HepG2 (cell line): Measurements from ENCODE around the gene NCOA6. TPM values are rescaled to one million over a fixed set of nuclear protein-coding genes. Genes with fewer than 3 reads are reported as not detected.

Experiments
- ARNTL ChIP-seq: sonication (generic); formaldehyde crosslinking; IDR thresholded peaks from 2 replicates; pipeline ENCODE4 v1.4.0; 2020; ENCODE audit warnings: mild to moderate bottlenecking, missing genetic modification reagents
- HOXA3 ChIP-seq: sonication (generic); formaldehyde crosslinking; IDR thresholded peaks from 2 replicates; pipeline ENCODE4 v1.5.0; 2020; ENCODE audit warnings: missing genetic modification reagents
- NCOA2 ChIP-seq: sonication (generic); formaldehyde crosslinking; IDR thresholded peaks from 2 replicates; pipeline ENCODE4 v1.8.0; 2022; ENCODE audit warnings: inconsistent platforms
- SAP130 ChIP-seq: IDR thresholded peaks from 2 replicates; pipeline ENCODE4 v1.6.1; 2016; ENCODE audit warnings: low read depth
- ZMYM3 ChIP-seq: sonication (generic); formaldehyde crosslinking; IDR thresholded peaks from 2 replicates; pipeline ENCODE4 v1.5.1; 2020; ENCODE audit warnings: mild to moderate bottlenecking, missing genetic modification reagents
- ZNF543 ChIP-seq: sonication (generic); formaldehyde crosslinking; IDR thresholded peaks from 2 replicates; pipeline ENCODE4 v1.4.0; 2020; ENCODE audit warnings: mild to moderate bottlenecking, missing genetic modification reagents
- ZNF549 ChIP-seq: sonication (generic); formaldehyde crosslinking; IDR thresholded peaks from 2 replicates; pipeline ENCODE4 v1.5.0; 2020; ENCODE audit warnings: missing genetic modification reagents
- ZNF770 ChIP-seq: sonication (generic); formaldehyde crosslinking; IDR thresholded peaks from 2 replicates; pipeline ENCODE4 v1.5.0; 2020; ENCODE audit warnings: mild to moderate bottlenecking, missing genetic modification reagents
- ZNF792 ChIP-seq: IDR thresholded peaks from 2 replicates; pipeline ENCODE4 v1.6.1; 2016
- polyA plus RNA-seq, 8 experiments: library from polyadenylated mRNA; depleted of rRNA in 3 of 8; stranded (reverse) in 7 of 8; unstranded in 1 of 8; fragments of >200 nt; fragmentation: Illumina TruSeq in 4 of 8; extraction: Trizol in 4 of 8; gene quantifications; 2 replicates each; pipeline versions ENCODE4 v1.2.1 to v1.2.3, GENCODE V29; 2011 to 2016; ENCODE audit warnings: low read depth in 4 of 8, missing spikeins in 1 of 8, mixed read lengths in 1 of 8; ENCODE audit not compliant: insufficient read depth in 1 of 8
- total RNA-seq, 5 experiments: library from RNA; depleted of rRNA; stranded (reverse); fragments of >200 nt; fragmentation: Illumina TruSeq; extraction: Trizol; gene quantifications; 2 replicates each; pipeline ENCODE4 v1.2.3, GENCODE V29; 2016; ENCODE audit warnings: low read depth in 1 of 5
- TF ChIP-seq, protein P1 (sequence below): sonication (generic); formaldehyde crosslinking; IDR thresholded peaks from 2 replicates; pipeline ENCODE4 v1.4.0; 2020; ENCODE audit warnings: missing genetic modification reagents
- TF ChIP-seq, protein P2 (sequence below): fragments of 450-650 bp; IDR thresholded peaks from 2 replicates; pipeline ENCODE4 v1.6.1; 2017; ENCODE audit warnings: mild to moderate bottlenecking
- TF ChIP-seq, protein P3 (sequence below): sonication (generic); formaldehyde crosslinking; conservative IDR thresholded peaks from 2 replicates; pipeline ENCODE4 v1.4.0; 2020; ENCODE audit warnings: missing genetic modification reagents
- TF ChIP-seq, protein P4 (sequence below): sonication (generic); formaldehyde crosslinking; IDR thresholded peaks from 2 replicates; pipeline ENCODE4 v1.5.1; 2020; ENCODE audit warnings: missing genetic modification reagents, mild to moderate bottlenecking, borderline replicate concordance

Gene NCOA6
- total and polyA plus RNA-seq, 2 of the 13 experiments (the other 11 are each of a cell fraction or from before 2014, with no cell fraction given): 11.2 to 29.3 TPM

DNA sequence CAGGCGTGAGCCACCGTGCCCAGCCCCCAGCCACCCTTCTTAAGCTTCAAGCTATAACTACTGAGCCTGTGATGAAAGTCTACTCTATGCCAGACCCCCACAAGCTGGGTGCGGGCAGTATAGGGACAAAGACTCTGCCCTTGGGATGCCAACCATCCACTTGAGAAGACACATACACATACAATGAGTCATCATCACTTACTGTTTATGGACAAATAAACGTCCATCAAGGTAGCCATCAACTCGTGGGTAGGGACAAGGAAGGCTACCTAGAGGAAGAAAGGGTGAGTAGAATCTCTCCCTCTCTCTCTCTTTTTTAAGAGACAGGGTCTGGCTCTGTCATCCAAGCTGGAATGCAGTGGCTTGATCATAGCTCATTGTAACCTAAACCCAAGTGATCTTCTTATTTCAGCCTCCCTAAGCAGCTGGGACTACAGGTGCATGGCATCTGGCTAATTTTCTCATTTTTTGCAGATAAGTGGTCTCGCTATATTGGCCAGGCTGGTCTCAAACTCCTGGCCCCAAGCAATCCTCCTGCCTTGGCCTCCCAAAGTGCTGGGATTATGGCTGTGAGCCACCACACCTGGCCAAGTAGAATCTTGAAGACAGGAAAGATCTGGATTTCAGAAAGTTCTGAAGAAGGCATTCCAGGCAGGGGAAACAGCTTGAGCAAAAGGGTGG, 123.9 kb downstream of the NCOA6 start (continued):
- TF ChIP-seq, protein P1, sequence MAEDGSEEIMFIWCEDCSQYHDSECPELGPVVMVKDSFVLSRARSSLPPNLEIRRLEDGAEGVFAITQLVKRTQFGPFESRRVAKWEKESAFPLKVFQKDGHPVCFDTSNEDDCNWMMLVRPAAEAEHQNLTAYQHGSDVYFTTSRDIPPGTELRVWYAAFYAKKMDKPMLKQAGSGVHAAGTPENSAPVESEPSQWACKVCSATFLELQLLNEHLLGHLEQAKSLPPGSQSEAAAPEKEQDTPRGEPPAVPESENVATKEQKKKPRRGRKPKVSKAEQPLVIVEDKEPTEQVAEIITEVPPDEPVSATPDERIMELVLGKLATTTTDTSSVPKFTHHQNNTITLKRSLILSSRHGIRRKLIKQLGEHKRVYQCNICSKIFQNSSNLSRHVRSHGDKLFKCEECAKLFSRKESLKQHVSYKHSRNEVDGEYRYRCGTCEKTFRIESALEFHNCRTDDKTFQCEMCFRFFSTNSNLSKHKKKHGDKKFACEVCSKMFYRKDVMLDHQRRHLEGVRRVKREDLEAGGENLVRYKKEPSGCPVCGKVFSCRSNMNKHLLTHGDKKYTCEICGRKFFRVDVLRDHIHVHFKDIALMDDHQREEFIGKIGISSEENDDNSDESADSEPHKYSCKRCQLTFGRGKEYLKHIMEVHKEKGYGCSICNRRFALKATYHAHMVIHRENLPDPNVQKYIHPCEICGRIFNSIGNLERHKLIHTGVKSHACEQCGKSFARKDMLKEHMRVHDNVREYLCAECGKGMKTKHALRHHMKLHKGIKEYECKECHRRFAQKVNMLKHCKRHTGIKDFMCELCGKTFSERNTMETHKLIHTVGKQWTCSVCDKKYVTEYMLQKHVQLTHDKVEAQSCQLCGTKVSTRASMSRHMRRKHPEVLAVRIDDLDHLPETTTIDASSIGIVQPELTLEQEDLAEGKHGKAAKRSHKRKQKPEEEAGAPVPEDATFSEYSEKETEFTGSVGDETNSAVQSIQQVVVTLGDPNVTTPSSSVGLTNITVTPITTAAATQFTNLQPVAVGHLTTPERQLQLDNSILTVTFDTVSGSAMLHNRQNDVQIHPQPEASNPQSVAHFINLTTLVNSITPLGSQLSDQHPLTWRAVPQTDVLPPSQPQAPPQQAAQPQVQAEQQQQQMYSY (CRISPR knock-in tag): no peak
- TF ChIP-seq SAP130 (CRISPR knock-in tag) (0 out of 2 replicates have a peak, but pooled peaks have one; percentile 8), NCOA2 (no peak), ZNF543 (CRISPR knock-in tag) (no peak), ZNF549 (no peak), ZNF770 (peak; percentile 79), ZMYM3 (CRISPR knock-in tag) (no peak; the same call in 1 of the 2 replicates), ZNF792 (CRISPR knock-in tag) (0 out of 2 replicates have a peak, but pooled peaks have one; percentile 2), HOXA3 (CRISPR knock-in tag) (no peak), ARNTL (CRISPR knock-in tag) (no peak)
- TF ChIP-seq, protein P2, sequence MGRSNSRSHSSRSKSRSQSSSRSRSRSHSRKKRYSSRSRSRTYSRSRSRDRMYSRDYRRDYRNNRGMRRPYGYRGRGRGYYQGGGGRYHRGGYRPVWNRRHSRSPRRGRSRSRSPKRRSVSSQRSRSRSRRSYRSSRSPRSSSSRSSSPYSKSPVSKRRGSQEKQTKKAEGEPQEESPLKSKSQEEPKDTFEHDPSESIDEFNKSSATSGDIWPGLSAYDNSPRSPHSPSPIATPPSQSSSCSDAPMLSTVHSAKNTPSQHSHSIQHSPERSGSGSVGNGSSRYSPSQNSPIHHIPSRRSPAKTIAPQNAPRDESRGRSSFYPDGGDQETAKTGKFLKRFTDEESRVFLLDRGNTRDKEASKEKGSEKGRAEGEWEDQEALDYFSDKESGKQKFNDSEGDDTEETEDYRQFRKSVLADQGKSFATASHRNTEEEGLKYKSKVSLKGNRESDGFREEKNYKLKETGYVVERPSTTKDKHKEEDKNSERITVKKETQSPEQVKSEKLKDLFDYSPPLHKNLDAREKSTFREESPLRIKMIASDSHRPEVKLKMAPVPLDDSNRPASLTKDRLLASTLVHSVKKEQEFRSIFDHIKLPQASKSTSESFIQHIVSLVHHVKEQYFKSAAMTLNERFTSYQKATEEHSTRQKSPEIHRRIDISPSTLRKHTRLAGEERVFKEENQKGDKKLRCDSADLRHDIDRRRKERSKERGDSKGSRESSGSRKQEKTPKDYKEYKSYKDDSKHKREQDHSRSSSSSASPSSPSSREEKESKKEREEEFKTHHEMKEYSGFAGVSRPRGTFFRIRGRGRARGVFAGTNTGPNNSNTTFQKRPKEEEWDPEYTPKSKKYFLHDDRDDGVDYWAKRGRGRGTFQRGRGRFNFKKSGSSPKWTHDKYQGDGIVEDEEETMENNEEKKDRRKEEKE: no peak
- TF ChIP-seq, protein P3, sequence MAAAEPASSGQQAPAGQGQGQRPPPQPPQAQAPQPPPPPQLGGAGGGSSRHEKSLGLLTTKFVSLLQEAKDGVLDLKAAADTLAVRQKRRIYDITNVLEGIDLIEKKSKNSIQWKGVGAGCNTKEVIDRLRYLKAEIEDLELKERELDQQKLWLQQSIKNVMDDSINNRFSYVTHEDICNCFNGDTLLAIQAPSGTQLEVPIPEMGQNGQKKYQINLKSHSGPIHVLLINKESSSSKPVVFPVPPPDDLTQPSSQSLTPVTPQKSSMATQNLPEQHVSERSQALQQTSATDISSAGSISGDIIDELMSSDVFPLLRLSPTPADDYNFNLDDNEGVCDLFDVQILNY (CRISPR knock-in tag): no peak
- TF ChIP-seq, protein P4, sequence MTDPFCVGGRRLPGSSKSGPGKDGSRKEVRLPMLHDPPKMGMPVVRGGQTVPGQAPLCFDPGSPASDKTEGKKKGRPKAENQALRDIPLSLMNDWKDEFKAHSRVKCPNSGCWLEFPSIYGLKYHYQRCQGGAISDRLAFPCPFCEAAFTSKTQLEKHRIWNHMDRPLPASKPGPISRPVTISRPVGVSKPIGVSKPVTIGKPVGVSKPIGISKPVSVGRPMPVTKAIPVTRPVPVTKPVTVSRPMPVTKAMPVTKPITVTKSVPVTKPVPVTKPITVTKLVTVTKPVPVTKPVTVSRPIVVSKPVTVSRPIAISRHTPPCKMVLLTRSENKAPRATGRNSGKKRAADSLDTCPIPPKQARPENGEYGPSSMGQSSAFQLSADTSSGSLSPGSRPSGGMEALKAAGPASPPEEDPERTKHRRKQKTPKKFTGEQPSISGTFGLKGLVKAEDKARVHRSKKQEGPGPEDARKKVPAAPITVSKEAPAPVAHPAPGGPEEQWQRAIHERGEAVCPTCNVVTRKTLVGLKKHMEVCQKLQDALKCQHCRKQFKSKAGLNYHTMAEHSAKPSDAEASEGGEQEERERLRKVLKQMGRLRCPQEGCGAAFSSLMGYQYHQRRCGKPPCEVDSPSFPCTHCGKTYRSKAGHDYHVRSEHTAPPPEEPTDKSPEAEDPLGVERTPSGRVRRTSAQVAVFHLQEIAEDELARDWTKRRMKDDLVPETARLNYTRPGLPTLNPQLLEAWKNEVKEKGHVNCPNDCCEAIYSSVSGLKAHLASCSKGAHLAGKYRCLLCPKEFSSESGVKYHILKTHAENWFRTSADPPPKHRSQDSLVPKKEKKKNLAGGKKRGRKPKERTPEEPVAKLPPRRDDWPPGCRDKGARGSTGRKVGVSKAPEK (CRISPR knock-in tag): no peak
